WTC11 (cell line): Measurements from ENCODE around the gene SDHA. TPM values are rescaled to one million over a fixed set of nuclear protein-coding genes. Genes with fewer than 3 reads are reported as not detected.

Experiments used
- ATAC-seq: fragments of 200-7000 bp; cut with Tn5 transposase; 2 replicates; pipeline ENCODE4 v1.10.0; 2021; ENCODE audit warnings: mild to moderate bottlenecking, moderate library complexity
- CTCF ChIA-PET: fragments of 300-600 bp; sonication (Branson Sonifier 250); formaldehyde crosslinking; loops from one replicate; lab custom pipeline; 2021; ENCODE audit warnings: antibody characterized with exemption; lab: Charles Lee
- POLR2A ChIA-PET: fragments of 350-600 bp; sonication (Branson Sonifier 250); formaldehyde crosslinking; loops from one replicate; lab custom pipeline; 2021; ENCODE audit warnings: antibody characterized with exemption; lab: Charles Lee
- DNase-seq: peaks from one replicate; pipeline ENCODE4 v3.0.0; 2021; ENCODE audit warnings: low spot score
- H3K27ac Mint-ChIP-seq: 2 replicates; pipeline ENCODE4 v1.8.0; 2021; ENCODE audit warnings: mixed read lengths
- H3K27me3 Mint-ChIP-seq: 2 replicates; pipeline ENCODE4 v1.8.0; 2021; ENCODE audit warnings: low read depth, mild to moderate bottlenecking, moderate library complexity, mixed read lengths
- H3K36me3 Mint-ChIP-seq: 2 replicates; pipeline ENCODE4 v1.8.0; 2021; ENCODE audit warnings: mixed read lengths
- H3K4me1 Mint-ChIP-seq: 2 replicates; pipeline ENCODE4 v1.8.0; 2022; ENCODE audit warnings: mixed read lengths
- H3K4me3 Mint-ChIP-seq: 2 replicates; pipeline ENCODE4 v1.8.0; 2021; ENCODE audit warnings: mild to moderate bottlenecking, moderate library complexity, mixed read lengths
- H3K9me3 Mint-ChIP-seq: 2 replicates; pipeline ENCODE4 v1.8.0; 2021; ENCODE audit warnings: mixed read lengths
- GRHL2 ChIP-seq: fragments of 250-450 bp; sonication (Bioruptor Pico); IDR thresholded peaks from 2 replicates; pipeline ENCODE4 v1.8.0; 2022; ENCODE audit warnings: mild to moderate bottlenecking, moderate library complexity; ENCODE audit not compliant: insufficient replicate concordance, severe bottlenecking
- GTF2I ChIP-seq: fragments of 250-450 bp; sonication (Bioruptor Pico); conservative IDR thresholded peaks from 2 replicates; pipeline ENCODE4 v1.4.0; 2021; ENCODE audit warnings: mild to moderate bottlenecking
- IRF2 ChIP-seq: sonication (generic); formaldehyde crosslinking; IDR thresholded peaks from 2 replicates; pipeline ENCODE4 v1.8.0; 2022; ENCODE audit warnings: low read depth, missing genetic modification reagents, borderline replicate concordance
- JUN ChIP-seq: sonication (generic); formaldehyde crosslinking; IDR thresholded peaks from 2 replicates; pipeline ENCODE4 v1.8.0; 2023; ENCODE audit warnings: mild to moderate bottlenecking, missing genetic modification reagents
- NFATC4 ChIP-seq: fragments of 250-450 bp; sonication (Bioruptor Pico); IDR thresholded peaks from 2 replicates; pipeline ENCODE4 v1.9.0; 2021; ENCODE audit warnings: mild to moderate bottlenecking
- NFE2L1 ChIP-seq: sonication (generic); formaldehyde crosslinking; IDR thresholded peaks from 2 replicates; pipeline ENCODE4 v1.8.1; 2023; ENCODE audit warnings: missing genetic modification reagents
- TEAD4 ChIP-seq: sonication (generic); formaldehyde crosslinking; IDR thresholded peaks from 2 replicates; pipeline ENCODE4 v1.8.0; 2022; ENCODE audit warnings: mild to moderate bottlenecking, missing genetic modification reagents
- ZNF219 ChIP-seq: sonication (generic); formaldehyde crosslinking; IDR thresholded peaks from 2 replicates; pipeline ENCODE4 v1.8.0; 2023; ENCODE audit warnings: missing genetic modification reagents, mild to moderate bottlenecking, borderline replicate concordance
- ZNF671 ChIP-seq: fragments of 250-450 bp; sonication (Bioruptor Pico); IDR thresholded peaks from 2 replicates; pipeline ENCODE4 v1.8.0; 2021; ENCODE audit warnings: mild to moderate bottlenecking
- total RNA-seq: library from RNA; stranded (reverse); gene quantifications from 3 replicates; pipeline ENCODE4 v1.2.3, GENCODE V29; 2021
- TF ChIP-seq, protein P1 (sequence below): sonication (generic); formaldehyde crosslinking; IDR thresholded peaks from 2 replicates; pipeline ENCODE4 v1.8.0; 2022; ENCODE audit warnings: mild to moderate bottlenecking, missing genetic modification reagents
- TF ChIP-seq, protein P2 (sequence below): fragments of 250-450 bp; sonication (Bioruptor Pico); IDR thresholded peaks from 2 replicates; pipeline ENCODE4 v1.9.0; 2021; ENCODE audit warnings: mild to moderate bottlenecking, borderline replicate concordance
- TF ChIP-seq, protein P3 (sequence below): fragments of 250-450 bp; sonication (Bioruptor Pico); conservative IDR thresholded peaks from 2 replicates; pipeline ENCODE4 v1.9.0; 2021; ENCODE audit warnings: mild to moderate bottlenecking
- TF ChIP-seq, protein P4 (sequence below): sonication (generic); formaldehyde crosslinking; IDR thresholded peaks from 2 replicates; pipeline ENCODE4 v1.8.1; 2023; ENCODE audit warnings: mild to moderate bottlenecking, missing genetic modification reagents, borderline replicate concordance
- TF ChIP-seq, protein P5 (sequence below): sonication (generic); formaldehyde crosslinking; conservative IDR thresholded peaks from 2 replicates; pipeline ENCODE4 v1.8.1; 2023; ENCODE audit warnings: mild to moderate bottlenecking, low read depth, missing genetic modification reagents, moderate library complexity
- TF ChIP-seq, protein P6 (sequence below): sonication (generic); formaldehyde crosslinking; IDR thresholded peaks from 2 replicates; pipeline ENCODE4 v1.8.1; 2023; ENCODE audit warnings: mild to moderate bottlenecking, missing genetic modification reagents, moderate library complexity

Gene SDHA
- total RNA-seq, 1 experiment from 2014 or later, result 145 TPM

- TF ChIP-seq, protein P1, sequence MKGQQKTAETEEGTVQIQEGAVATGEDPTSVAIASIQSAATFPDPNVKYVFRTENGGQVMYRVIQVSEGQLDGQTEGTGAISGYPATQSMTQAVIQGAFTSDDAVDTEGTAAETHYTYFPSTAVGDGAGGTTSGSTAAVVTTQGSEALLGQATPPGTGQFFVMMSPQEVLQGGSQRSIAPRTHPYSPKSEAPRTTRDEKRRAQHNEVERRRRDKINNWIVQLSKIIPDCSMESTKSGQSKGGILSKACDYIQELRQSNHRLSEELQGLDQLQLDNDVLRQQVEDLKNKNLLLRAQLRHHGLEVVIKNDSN (CRISPR knock-in tag), result no peak
- TF ChIP-seq GTF2I (CRISPR knock-in tag), result no peak
- no peak for TF ChIP-seq NFE2L1 (CRISPR knock-in tag)
- TF ChIP-seq GRHL2 (CRISPR knock-in tag), result no peak
- TF ChIP-seq, protein P2, sequence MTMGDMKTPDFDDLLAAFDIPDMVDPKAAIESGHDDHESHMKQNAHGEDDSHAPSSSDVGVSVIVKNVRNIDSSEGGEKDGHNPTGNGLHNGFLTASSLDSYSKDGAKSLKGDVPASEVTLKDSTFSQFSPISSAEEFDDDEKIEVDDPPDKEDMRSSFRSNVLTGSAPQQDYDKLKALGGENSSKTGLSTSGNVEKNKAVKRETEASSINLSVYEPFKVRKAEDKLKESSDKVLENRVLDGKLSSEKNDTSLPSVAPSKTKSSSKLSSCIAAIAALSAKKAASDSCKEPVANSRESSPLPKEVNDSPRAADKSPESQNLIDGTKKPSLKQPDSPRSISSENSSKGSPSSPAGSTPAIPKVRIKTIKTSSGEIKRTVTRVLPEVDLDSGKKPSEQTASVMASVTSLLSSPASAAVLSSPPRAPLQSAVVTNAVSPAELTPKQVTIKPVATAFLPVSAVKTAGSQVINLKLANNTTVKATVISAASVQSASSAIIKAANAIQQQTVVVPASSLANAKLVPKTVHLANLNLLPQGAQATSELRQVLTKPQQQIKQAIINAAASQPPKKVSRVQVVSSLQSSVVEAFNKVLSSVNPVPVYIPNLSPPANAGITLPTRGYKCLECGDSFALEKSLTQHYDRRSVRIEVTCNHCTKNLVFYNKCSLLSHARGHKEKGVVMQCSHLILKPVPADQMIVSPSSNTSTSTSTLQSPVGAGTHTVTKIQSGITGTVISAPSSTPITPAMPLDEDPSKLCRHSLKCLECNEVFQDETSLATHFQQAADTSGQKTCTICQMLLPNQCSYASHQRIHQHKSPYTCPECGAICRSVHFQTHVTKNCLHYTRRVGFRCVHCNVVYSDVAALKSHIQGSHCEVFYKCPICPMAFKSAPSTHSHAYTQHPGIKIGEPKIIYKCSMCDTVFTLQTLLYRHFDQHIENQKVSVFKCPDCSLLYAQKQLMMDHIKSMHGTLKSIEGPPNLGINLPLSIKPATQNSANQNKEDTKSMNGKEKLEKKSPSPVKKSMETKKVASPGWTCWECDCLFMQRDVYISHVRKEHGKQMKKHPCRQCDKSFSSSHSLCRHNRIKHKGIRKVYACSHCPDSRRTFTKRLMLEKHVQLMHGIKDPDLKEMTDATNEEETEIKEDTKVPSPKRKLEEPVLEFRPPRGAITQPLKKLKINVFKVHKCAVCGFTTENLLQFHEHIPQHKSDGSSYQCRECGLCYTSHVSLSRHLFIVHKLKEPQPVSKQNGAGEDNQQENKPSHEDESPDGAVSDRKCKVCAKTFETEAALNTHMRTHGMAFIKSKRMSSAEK (CRISPR knock-in tag), result no peak
These were observed 36.0 kb upstream of the SDHA start (continued) for GRCh38 chr5:182126-182525.

- DNase-seq (no peak), ATAC-seq (no peak)
- Mint-ChIP-seq H3K27ac (no peak overlapping the region), H3K36me3 (peaks cover 20% of the 10 kb centered on the region)
- CTCF ChIA-PET, result no interaction called here
- TF ChIP-seq ZNF671 (CRISPR knock-in tag), result no peak
- TF ChIP-seq TEAD4 (CRISPR knock-in tag), result no peak
- TF ChIP-seq, all 79 proteins: peak for 0
- Mint-ChIP-seq H3K27me3 (no peaks in the 10 kb centered on the region; the same call in 1 of the 2 replicates), H3K4me3 (no peak overlapping the region), H3K4me1 (peaks cover 21% of the 10 kb centered on the region), H3K9me3 (no peaks in the 10 kb centered on the region)
- POLR2A ChIA-PET, result no interaction called here
These were observed 33.6 kb upstream of the SDHA start for GRCh38 chr5:184471-184870.

- peaks cover 13% of the 10 kb centered on the region for H3K4me1 Mint-ChIP-seq
- H3K36me3 Mint-ChIP-seq, result peaks cover 18% of the 10 kb centered on the region
- ChIA-PET POLR2A (no interaction called here), CTCF (no interaction called here)
- no peak for DNase-seq
- H3K9me3 Mint-ChIP-seq, result no peaks in the 10 kb centered on the region
- no peak overlapping the region for H3K4me3 Mint-ChIP-seq
- H3K27me3 Mint-ChIP-seq, result no peaks in the 10 kb centered on the region; the same call in 1 of the 2 replicates
- no peak overlapping the region for H3K27ac Mint-ChIP-seq
- no peak for ATAC-seq
- TF ChIP-seq, protein P3, sequence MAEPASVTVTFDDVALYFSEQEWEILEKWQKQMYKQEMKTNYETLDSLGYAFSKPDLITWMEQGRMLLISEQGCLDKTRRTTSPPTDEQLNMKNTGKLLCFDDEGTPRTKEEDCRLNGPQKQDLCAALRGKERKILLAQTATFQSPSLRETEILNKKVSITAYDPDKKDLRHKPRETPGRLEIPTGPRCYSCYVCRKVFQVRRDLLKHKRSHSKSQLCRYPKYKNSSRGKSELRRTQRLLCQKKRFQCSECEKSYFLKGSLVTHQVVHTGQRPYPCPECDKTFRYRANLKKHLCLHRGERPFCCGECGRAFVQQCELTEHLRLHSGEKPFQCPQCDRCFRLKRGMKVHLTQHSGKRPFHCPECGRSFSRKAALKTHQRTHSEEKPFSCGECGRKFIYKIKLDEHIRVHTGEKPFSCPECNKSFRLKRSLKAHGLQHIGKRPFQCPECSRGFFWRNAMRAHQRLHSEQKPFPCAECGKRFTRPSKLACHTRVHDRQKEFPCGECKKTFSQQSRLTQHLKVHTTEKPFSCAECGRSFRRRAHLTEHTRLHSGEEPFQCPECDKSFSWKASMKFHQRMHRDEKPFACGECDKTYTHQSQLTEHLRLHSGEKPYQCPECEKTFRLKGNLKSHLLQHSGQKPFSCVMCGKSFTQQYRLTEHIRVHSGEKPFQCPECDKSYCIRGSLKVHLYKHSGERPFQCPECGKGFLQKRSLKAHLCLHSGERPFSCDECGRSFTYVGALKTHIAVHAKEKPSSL, result no peak
- TF ChIP-seq ZNF219, result no peak
- TF ChIP-seq, protein P4, sequence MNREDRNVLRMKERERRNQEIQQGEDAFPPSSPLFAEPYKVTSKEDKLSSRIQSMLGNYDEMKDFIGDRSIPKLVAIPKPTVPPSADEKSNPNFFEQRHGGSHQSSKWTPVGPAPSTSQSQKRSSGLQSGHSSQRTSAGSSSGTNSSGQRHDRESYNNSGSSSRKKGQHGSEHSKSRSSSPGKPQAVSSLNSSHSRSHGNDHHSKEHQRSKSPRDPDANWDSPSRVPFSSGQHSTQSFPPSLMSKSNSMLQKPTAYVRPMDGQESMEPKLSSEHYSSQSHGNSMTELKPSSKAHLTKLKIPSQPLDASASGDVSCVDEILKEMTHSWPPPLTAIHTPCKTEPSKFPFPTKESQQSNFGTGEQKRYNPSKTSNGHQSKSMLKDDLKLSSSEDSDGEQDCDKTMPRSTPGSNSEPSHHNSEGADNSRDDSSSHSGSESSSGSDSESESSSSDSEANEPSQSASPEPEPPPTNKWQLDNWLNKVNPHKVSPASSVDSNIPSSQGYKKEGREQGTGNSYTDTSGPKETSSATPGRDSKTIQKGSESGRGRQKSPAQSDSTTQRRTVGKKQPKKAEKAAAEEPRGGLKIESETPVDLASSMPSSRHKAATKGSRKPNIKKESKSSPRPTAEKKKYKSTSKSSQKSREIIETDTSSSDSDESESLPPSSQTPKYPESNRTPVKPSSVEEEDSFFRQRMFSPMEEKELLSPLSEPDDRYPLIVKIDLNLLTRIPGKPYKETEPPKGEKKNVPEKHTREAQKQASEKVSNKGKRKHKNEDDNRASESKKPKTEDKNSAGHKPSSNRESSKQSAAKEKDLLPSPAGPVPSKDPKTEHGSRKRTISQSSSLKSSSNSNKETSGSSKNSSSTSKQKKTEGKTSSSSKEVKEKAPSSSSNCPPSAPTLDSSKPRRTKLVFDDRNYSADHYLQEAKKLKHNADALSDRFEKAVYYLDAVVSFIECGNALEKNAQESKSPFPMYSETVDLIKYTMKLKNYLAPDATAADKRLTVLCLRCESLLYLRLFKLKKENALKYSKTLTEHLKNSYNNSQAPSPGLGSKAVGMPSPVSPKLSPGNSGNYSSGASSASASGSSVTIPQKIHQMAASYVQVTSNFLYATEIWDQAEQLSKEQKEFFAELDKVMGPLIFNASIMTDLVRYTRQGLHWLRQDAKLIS (CRISPR knock-in tag), result no peak
- TF ChIP-seq JUN (CRISPR knock-in tag), result no peak
- TF ChIP-seq GTF2I (CRISPR knock-in tag), result no peak
- TF ChIP-seq, protein P1 (CRISPR knock-in tag), result no peak
- TF ChIP-seq NFATC4 (CRISPR knock-in tag), result no peak
- TF ChIP-seq IRF2 (CRISPR knock-in tag), result no peak
- TF ChIP-seq, protein P5, sequence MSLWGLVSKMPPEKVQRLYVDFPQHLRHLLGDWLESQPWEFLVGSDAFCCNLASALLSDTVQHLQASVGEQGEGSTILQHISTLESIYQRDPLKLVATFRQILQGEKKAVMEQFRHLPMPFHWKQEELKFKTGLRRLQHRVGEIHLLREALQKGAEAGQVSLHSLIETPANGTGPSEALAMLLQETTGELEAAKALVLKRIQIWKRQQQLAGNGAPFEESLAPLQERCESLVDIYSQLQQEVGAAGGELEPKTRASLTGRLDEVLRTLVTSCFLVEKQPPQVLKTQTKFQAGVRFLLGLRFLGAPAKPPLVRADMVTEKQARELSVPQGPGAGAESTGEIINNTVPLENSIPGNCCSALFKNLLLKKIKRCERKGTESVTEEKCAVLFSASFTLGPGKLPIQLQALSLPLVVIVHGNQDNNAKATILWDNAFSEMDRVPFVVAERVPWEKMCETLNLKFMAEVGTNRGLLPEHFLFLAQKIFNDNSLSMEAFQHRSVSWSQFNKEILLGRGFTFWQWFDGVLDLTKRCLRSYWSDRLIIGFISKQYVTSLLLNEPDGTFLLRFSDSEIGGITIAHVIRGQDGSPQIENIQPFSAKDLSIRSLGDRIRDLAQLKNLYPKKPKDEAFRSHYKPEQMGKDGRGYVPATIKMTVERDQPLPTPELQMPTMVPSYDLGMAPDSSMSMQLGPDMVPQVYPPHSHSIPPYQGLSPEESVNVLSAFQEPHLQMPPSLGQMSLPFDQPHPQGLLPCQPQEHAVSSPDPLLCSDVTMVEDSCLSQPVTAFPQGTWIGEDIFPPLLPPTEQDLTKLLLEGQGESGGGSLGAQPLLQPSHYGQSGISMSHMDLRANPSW (CRISPR knock-in tag), result no peak
- TF ChIP-seq, protein P6, sequence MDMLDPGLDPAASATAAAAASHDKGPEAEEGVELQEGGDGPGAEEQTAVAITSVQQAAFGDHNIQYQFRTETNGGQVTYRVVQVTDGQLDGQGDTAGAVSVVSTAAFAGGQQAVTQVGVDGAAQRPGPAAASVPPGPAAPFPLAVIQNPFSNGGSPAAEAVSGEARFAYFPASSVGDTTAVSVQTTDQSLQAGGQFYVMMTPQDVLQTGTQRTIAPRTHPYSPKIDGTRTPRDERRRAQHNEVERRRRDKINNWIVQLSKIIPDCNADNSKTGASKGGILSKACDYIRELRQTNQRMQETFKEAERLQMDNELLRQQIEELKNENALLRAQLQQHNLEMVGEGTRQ (CRISPR knock-in tag), result no peak
These were observed 32.7 kb upstream of the SDHA start for GRCh38 chr5:185095-186070.
